Transverse colon (tissue), 4 donors: ENCODE data around the gene CDCA7. TPM values are rescaled to one million over a fixed set of nuclear protein-coding genes. Genes with fewer than 3 reads are reported as not detected.
"Not testable (repeated sequence)": the region's sequence is repeated elsewhere in the genome, so short reads cannot be mapped to it uniquely, and the experiment has no call there.

ENCODE experiments used
- DNase-seq: peaks from one replicate; pipeline ENCODE4 v3.0.0-alpha.2; 2019
- H3K27ac ChIP-seq, 4 donors: fragments of 200-600 bp; sonication (generic); 2 replicates each; pipeline ENCODE4 v1.5.1; 2016 to 2018; ENCODE audit warnings: inconsistent platforms in 4 of 4
- H3K27me3 ChIP-seq: fragments of 200-600 bp; sonication (generic); 2 replicates; pipeline ENCODE4 v1.5.1; 2017; ENCODE audit warnings: inconsistent platforms
- H3K36me3 ChIP-seq, 4 donors: fragments of 200-600 bp; sonication (generic); 2 replicates each; pipeline ENCODE4 v1.5.1; 2017 to 2019; ENCODE audit warnings: inconsistent platforms in 4 of 4
- H3K4me1 ChIP-seq, 4 donors: fragments of 200-600 bp; sonication (generic); 2 replicates each; pipeline ENCODE4 v1.5.1; 2017 to 2020; ENCODE audit warnings: inconsistent platforms in 4 of 4
- H3K4me3 ChIP-seq, 4 donors: fragments of 200-600 bp; sonication (generic); 1 replicate in 1 of 4; 2 replicates in 3 of 4; pipeline versions ENCODE4 v1.5.1 to v1.6.1; 2017 to 2019; ENCODE audit warnings: inconsistent platforms in 4 of 4
- H3K9me3 ChIP-seq, 2 donors: fragments of 200-600 bp; sonication (generic); 2 replicates each; pipeline ENCODE4 v1.5.1; 2017 to 2019; ENCODE audit warnings: inconsistent platforms in 2 of 2
- EP300 ChIP-seq: sonication (generic); formaldehyde crosslinking; IDR thresholded peaks from one replicate; pipeline ENCODE4 v1.6.1; 2017; ENCODE audit warnings: antibody characterized with exemption, low read depth
- POLR2A ChIP-seq: fragments of 450-650 bp; IDR thresholded peaks from one replicate; pipeline ENCODE4 v1.6.1; 2016; ENCODE audit warnings: antibody characterized with exemption, mild to moderate bottlenecking, moderate library complexity
- POLR2AphosphoS5 ChIP-seq, 3 donors: sonication (generic); formaldehyde crosslinking; IDR thresholded peaks; one replicate each; pipeline ENCODE4 v1.6.1; 2016; ENCODE audit warnings: antibody characterized with exemption in 3 of 3
- WGBS, 2 donors: methylation state at CpG; one replicate each; pipeline ENCODE4 v1.1.5; 2018; ENCODE audit warnings: low coverage in 1 of 2; 5-methylcytosine and 5-hydroxymethylcytosine counted together
- in situ Hi-C, 4 donors: fragments of 200-750 bp; cut with MboI; loops; one replicate each; pipeline versions ENCODE4 v1.15.0 to v1.15.1; 2017; ENCODE audit warnings: low sequenced_read_pairs in 3 of 4, low pct_ligation_motif_present in 1 of 4, low pct_unique_long_range_greater_than_20kb in 1 of 4
- intact Hi-C: fragments of 100-400 bp; cut with DNase I; formaldehyde crosslinking; loops from one replicate; pipeline ENCODE4 v1.15.1; 2023; ENCODE audit warnings: low total_unique reads
- total RNA-seq, 4 donors: library from RNA; depleted of rRNA; stranded (reverse); fragments of >200 nt; gene quantifications; one replicate each; pipeline ENCODE4 v1.1.0, GENCODE V29; 2016
- TF ChIP-seq, protein P1 (sequence below), 5 experiments: fragments of 200-600 bp in 3 of 5; fragments of 450-650 bp in 2 of 5; sonication (generic) in 3 of 5; IDR thresholded peaks; 1 replicate in 2 of 5; 2 replicates in 3 of 5; pipeline ENCODE4 v1.5.1; 2016 to 2017; ENCODE audit warnings: antibody characterized with exemption in 5 of 5, inconsistent platforms in 3 of 5, mild to moderate bottlenecking in 2 of 5, moderate library complexity in 1 of 5

CDCA7 gene
- total RNA-seq, 4 donors from 2014 or later, result 5.2 to 44.4 (median 11.8) TPM

DNA sequence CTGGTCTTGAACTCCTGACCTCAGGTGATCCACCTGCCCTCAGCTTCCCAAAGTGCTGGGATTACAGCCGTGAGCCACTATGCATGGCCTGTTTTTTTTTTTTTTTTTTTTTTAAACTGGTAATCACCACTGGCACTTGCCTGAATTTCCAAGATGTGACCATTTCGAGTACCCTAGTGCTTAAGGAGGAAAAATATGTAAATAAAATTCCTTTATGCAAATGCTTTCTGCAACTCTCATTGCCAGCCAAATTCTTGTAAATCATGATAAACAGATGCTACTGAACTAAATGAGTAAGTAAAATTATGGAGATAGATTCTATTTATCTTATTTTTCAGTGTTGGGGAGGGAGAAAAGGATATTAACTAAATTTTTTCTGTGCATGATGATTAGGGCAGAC lies 18.6 kb downstream of the CDCA7 start:
- Histone ChIP-seq H3K27ac (no peak overlapping the region), H3K27me3 (no peaks in the 10 kb centered on the region), H3K4me3 (no peak overlapping the region), H3K36me3 (no peaks in the 10 kb centered on the region), H3K4me1 (no peaks in the 10 kb centered on the region), H3K9me3 (no peaks in the 10 kb centered on the region)
- intact Hi-C loops (no loop called here), in situ Hi-C loops (loop anchor here in 1 of 4 donors (25.0 kb wide), 1 partner anchor 336 kb away; no protein-coding TSS in a partner anchor)
- no peak for DNase-seq
- TF ChIP-seq POLR2A, result no peak
- TF ChIP-seq EP300, result no peak
- TF ChIP-seq, protein P1, sequence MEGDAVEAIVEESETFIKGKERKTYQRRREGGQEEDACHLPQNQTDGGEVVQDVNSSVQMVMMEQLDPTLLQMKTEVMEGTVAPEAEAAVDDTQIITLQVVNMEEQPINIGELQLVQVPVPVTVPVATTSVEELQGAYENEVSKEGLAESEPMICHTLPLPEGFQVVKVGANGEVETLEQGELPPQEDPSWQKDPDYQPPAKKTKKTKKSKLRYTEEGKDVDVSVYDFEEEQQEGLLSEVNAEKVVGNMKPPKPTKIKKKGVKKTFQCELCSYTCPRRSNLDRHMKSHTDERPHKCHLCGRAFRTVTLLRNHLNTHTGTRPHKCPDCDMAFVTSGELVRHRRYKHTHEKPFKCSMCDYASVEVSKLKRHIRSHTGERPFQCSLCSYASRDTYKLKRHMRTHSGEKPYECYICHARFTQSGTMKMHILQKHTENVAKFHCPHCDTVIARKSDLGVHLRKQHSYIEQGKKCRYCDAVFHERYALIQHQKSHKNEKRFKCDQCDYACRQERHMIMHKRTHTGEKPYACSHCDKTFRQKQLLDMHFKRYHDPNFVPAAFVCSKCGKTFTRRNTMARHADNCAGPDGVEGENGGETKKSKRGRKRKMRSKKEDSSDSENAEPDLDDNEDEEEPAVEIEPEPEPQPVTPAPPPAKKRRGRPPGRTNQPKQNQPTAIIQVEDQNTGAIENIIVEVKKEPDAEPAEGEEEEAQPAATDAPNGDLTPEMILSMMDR (IDR thresholded peaks at IDR 0.05), result no peak
- TF ChIP-seq POLR2AphosphoS5 (IDR thresholded peaks at IDR 0.05), result no peak
- 81 to 85% methylated on average over 2 of the region's 2 CpGs for WGBS, 2 donors

DNA sequence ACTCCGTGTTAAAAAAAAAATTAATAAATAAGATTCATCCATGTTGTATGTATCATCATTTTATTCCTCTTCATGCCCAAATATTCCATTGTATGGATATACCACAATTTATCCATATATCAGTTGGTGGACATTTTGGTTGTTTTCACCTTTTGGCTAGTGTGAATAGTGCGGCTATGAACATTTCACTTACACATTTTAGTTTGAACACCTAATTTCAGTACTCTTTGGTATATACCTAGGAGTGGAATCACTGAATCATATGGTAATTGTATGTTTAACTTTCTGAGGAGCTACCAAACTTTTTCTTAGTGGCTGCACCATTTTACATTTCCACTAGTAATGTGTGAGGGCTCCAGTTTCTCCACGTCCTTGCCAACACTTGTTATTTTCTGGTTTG lies 20.0 kb downstream of the CDCA7 start:
- Histone ChIP-seq H3K9me3 (no peaks in the 10 kb centered on the region), H3K36me3 (no peaks in the 10 kb centered on the region), H3K27ac (no peak overlapping the region), H3K27me3 (no peaks in the 10 kb centered on the region), H3K4me1 (no peaks in the 10 kb centered on the region), H3K4me3 (no peak overlapping the region)
- DNase-seq, result no peak
- in situ Hi-C loops (loop anchor here in 2 of 4 donors (25.0 kb wide), 1 partner anchor 337 kb away; no protein-coding TSS in a partner anchor), intact Hi-C loops (no loop called here)
- TF ChIP-seq POLR2A, result no peak
- TF ChIP-seq, protein P1 (IDR thresholded peaks at IDR 0.05), result no peak
- no peak for TF ChIP-seq EP300
- TF ChIP-seq POLR2AphosphoS5 (IDR thresholded peaks at IDR 0.05), result no peak
- 87 to 89% methylated on average over 3 of the region's 3 CpGs for WGBS, 2 donors

DNA sequence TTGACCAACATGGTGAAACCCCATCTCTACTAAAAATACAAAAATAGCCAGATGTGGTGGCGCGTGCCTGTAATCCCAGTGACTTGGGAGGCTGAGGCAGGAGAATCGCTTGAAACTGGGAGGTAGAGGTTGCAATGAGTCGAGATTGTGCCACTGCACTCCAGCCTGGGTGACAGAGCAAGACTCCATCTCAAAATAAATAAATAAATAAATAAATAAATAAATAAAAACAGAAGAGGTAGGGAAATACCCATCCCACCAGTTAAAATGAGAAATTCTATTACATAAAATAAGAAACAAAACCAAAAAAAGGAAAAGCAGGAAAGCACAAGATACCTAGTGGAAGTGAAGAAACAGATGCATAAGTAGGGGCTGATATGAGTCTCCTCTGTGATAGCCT lies 30.9 kb downstream of the CDCA7 start:
- WGBS, 2 donors, result 91% methylated on average over 4 of the region's 4 CpGs; no CpG with 5 or more reads in 1 of the 2 donors
- H3K36me3 ChIP-seq, DNase-seq, H3K27me3 ChIP-seq, H3K9me3 ChIP-seq, H3K4me3 ChIP-seq, H3K4me1 ChIP-seq, intact Hi-C loops, H3K27ac ChIP-seq: not testable (repeated sequence)
- in situ Hi-C loops, result loop anchor here in 1 of 4 donors (25.0 kb wide), 1 partner anchor 348 kb away; no protein-coding TSS in a partner anchor

DNA sequence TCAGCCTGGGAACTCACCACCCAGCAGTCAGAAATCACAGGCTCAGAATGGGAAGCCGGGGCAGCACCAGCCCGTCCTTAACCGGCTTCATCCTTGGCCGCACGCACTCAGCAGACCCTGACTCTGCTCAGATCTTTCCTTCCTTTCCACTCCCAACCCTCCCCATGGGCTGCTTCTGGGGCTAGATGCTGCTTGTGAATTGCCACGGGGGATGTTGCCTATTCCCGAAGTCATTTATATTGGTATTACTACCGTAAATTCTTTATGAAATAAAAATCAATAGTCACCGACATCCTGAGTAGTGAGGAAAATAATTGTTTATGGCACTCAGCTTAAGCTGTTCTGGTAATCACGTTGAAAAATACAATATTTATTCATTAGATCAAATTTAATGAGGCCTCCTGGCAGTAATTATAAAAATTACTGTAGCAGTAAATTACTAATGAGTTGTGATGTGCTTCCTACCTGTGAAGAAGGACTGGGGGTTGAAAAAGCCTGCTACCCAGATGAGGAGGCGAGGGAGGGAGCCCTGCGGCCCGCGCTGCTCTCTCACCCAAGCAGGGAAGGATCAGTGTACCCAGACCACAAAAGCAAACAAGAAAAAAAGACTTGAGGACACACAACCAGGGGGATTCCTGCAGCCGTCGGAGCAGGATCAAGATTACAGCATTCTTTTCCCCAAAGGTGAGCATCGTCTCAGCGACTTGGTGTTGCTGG lies 31.5 kb downstream of the CDCA7 start:
- Histone ChIP-seq H3K27me3 (no peaks in the 10 kb centered on the region), H3K4me3 (no peak overlapping the region), H3K9me3 (no peaks in the 10 kb centered on the region), H3K4me1 (no peaks in the 10 kb centered on the region), H3K36me3 (no peaks in the 10 kb centered on the region), H3K27ac (no peak overlapping the region)
- in situ Hi-C loops (loop anchor here in 1 of 4 donors (25.0 kb wide), 1 partner anchor 349 kb away; no protein-coding TSS in a partner anchor), intact Hi-C loops (no loop called here)
- 83 to 92% methylated on average over 10 to 18 of the region's 18 CpGs for WGBS, 2 donors
- no peak for DNase-seq
- no peak for TF ChIP-seq POLR2A
- TF ChIP-seq POLR2AphosphoS5 (IDR thresholded peaks at IDR 0.05), result no peak
- TF ChIP-seq, protein P1 (IDR thresholded peaks at IDR 0.05), result no peak
- no peak for TF ChIP-seq EP300
